SK-N-SH (cell line): Measurements from ENCODE around the gene FRY. TPM values are rescaled to one million over a fixed set of nuclear protein-coding genes. Genes with fewer than 3 reads are reported as not detected.

Experiments used
- CTCF ChIA-PET: fragments of 300-600, 350-600 bp; formaldehyde crosslinking; extraction: SDS; loops from one replicate; lab custom pipeline; 2021; lab: Yijun Ruan, JAX
- POLR2A ChIA-PET: fragments of 350-600 bp; sonication (Branson Sonifier 250); formaldehyde crosslinking; extraction: SDS; loops from one replicate; lab custom pipeline; 2020; ENCODE audit warnings: antibody characterized with exemption, inconsistent platforms; lab: Yijun Ruan, JAX
- DNase-seq: peaks from one replicate; pipeline ENCODE4 v3.0.0; 2012
- H2AFZ ChIP-seq: fragments of 200-600 bp; sonication (generic); 2 replicates; pipeline ENCODE4 v1.8.1; 2016; ENCODE audit warnings: antibody characterized with exemption, mild to moderate bottlenecking, low read depth
- H3F3A ChIP-seq: fragments of 200-600 bp; sonication (generic); replicated peaks from 2 replicates; pipeline ENCODE3; 2016; ENCODE audit warnings: antibody characterized with exemption, mild to moderate bottlenecking; ENCODE audit not compliant: insufficient read depth
- H3K27ac ChIP-seq, 2 experiments: fragments of 200-500 bp in 1 of 2; fragments of 200-600 bp in 1 of 2; sonication (Bioruptor generic) in 1 of 2; sonication (generic), shearing (Covaris generic) in 1 of 2; 2 replicates each; pipeline versions ENCODE4 v1.5.1 to v1.6.1; 2014 to 2016; ENCODE audit warnings: low read depth in 2 of 2, inconsistent platforms in 1 of 2, low read length in 1 of 2, mild to moderate bottlenecking in 1 of 2, mixed read lengths in 1 of 2
- H3K27me3 ChIP-seq: fragments of 200-600 bp; sonication (generic), shearing (Covaris generic); 2 replicates; pipeline ENCODE4 v1.6.1; 2016; ENCODE audit warnings: mixed run types; ENCODE audit not compliant: insufficient read depth
- H3K36me3 ChIP-seq, 2 experiments: fragments of 200-500 bp in 1 of 2; fragments of 200-600 bp in 1 of 2; sonication (Bioruptor generic) in 1 of 2; sonication (generic) in 1 of 2; replicated peaks in 1 of 2; 2 replicates each; pipeline versions ENCODE3 to v1.5.1; 2014 to 2016; ENCODE audit warnings: low read length in 1 of 2, mild to moderate bottlenecking in 1 of 2; ENCODE audit not compliant: insufficient read depth in 2 of 2, control insufficient read depth in 1 of 2
- H3K4me1 ChIP-seq, 2 experiments: fragments of 200-500 bp in 1 of 2; fragments of 200-600 bp in 1 of 2; sonication (Bioruptor generic) in 1 of 2; sonication (generic), shearing (Covaris generic) in 1 of 2; 2 replicates each; pipeline versions ENCODE4 v1.5.1 to v1.6.1; 2014 to 2016; ENCODE audit warnings: low read depth in 1 of 2, low read length in 1 of 2, mixed run types in 1 of 2; ENCODE audit not compliant: insufficient read depth in 2 of 2, control insufficient read depth in 1 of 2
- H3K4me2 ChIP-seq: fragments of 200-600 bp; sonication (generic), shearing (Covaris generic); 2 replicates; pipeline ENCODE4 v1.6.1; 2017; ENCODE audit warnings: mixed run types
- H3K4me3 ChIP-seq, 2 experiments: fragments of 200-500 bp in 1 of 2; fragments of 200-600 bp in 1 of 2; sonication (Bioruptor generic) in 1 of 2; sonication (generic), shearing (Covaris generic) in 1 of 2; 2 replicates each; pipeline versions ENCODE4 v1.5.1 to v1.8.1; 2014 to 2016; ENCODE audit warnings: low read depth in 2 of 2, inconsistent platforms in 1 of 2, low read length in 1 of 2, mild to moderate bottlenecking in 1 of 2, mixed read lengths in 1 of 2, moderate library complexity in 1 of 2
- H3K79me2 ChIP-seq: fragments of 200-600 bp; sonication (generic); 2 replicates; pipeline ENCODE4 v1.8.1; 2017; ENCODE audit warnings: mild to moderate bottlenecking; ENCODE audit not compliant: insufficient read depth
- H3K9ac ChIP-seq: fragments of 200-600 bp; sonication (generic); 2 replicates; pipeline ENCODE4 v1.6.1; 2017; ENCODE audit warnings: mixed run types
- H3K9me2 ChIP-seq: fragments of 200-600 bp; sonication (generic); 2 replicates; pipeline ENCODE4 v1.6.1; 2017; ENCODE audit warnings: mixed run types
- H3K9me3 ChIP-seq: fragments of 200-600 bp; sonication (generic); 2 replicates; pipeline ENCODE4 v1.6.1; 2017; ENCODE audit warnings: mixed run types, mild to moderate bottlenecking, moderate library complexity
- H4K20me1 ChIP-seq: fragments of 200-600 bp; sonication (generic); 2 replicates; pipeline ENCODE4 v1.6.1; 2017; ENCODE audit warnings: mild to moderate bottlenecking, mixed run types; ENCODE audit not compliant: insufficient read depth
- CTCF ChIP-seq: fragments of 200-600 bp; sonication (generic); IDR thresholded peaks from 2 replicates; pipeline ENCODE4 v1.6.1; 2017; ENCODE audit warnings: antibody characterized with exemption, mild to moderate bottlenecking, moderate library complexity
- GATA2 ChIP-seq: sonication (generic); formaldehyde crosslinking; IDR thresholded peaks from 2 replicates; pipeline ENCODE4 v1.5.0; 2020; ENCODE audit warnings: mild to moderate bottlenecking, missing genetic modification reagents
- MAX ChIP-seq: IDR thresholded peaks from 2 replicates; pipeline ENCODE4 v1.4.0; 2012; ENCODE audit warnings: low read depth
- POLR2AphosphoS5 ChIP-seq: IDR thresholded peaks from 2 replicates; pipeline ENCODE4 v1.6.1; 2012; ENCODE audit warnings: low read depth, low read length
- RCOR1 ChIP-seq: fragments of 150-350 bp; IDR thresholded peaks from 2 replicates; pipeline ENCODE4 v1.6.1; 2017; ENCODE audit warnings: antibody characterized with exemption, low read length
- REST ChIP-seq: IDR thresholded peaks from 2 replicates; pipeline ENCODE4 v1.6.1; 2012; ENCODE audit warnings: mild to moderate bottlenecking, low read depth, low read length, moderate library complexity
- SIN3A ChIP-seq: IDR thresholded peaks from 2 replicates; pipeline ENCODE4 v1.6.1; 2012; ENCODE audit warnings: low read depth, mild to moderate bottlenecking, low read length, moderate library complexity, borderline replicate concordance
- SMC3 ChIP-seq: IDR thresholded peaks from 2 replicates; pipeline ENCODE4 v1.6.1; 2012; ENCODE audit warnings: low read depth, low read length, improper control_type of control experiment
- ZBTB33 ChIP-seq: IDR thresholded peaks from 2 replicates; pipeline ENCODE4 v1.4.0; 2012; ENCODE audit warnings: low read depth, borderline replicate concordance
- WGBS: methylation state at CpG from one replicate; pipeline ENCODE4 v1.1.6; 2017; ENCODE audit warnings: low lambda C conversion rate; 5-methylcytosine and 5-hydroxymethylcytosine counted together
- polyA plus RNA-seq, 3 experiments: library from polyadenylated mRNA; depleted of rRNA; stranded (reverse); fragments of >200 nt; gene quantifications; 2 replicates each; pipeline ENCODE4 v1.2.3, GENCODE V29; 2012

The FRY gene
- polyA plus RNA-seq, 1 of the 3 experiments (the other 2 are of a cell fraction): 1.4 TPM

GRCh38 chr13:32086791-32087441 is 55.3 kb downstream of the FRY start:
- no peak for TF ChIP-seq RCOR1
- TF ChIP-seq, all 33 proteins: peak for 0
- H2AFZ ChIP-seq: no peak overlapping the region
- DNase-seq: no peak
- no peaks in the 10 kb centered on the region for H3K9me2 ChIP-seq
- POLR2A ChIA-PET: no interaction called here
- no peaks in the 10 kb centered on the region for H3K79me2 ChIP-seq
- no peak overlapping the region for H3K4me2 ChIP-seq
- no peaks in the 10 kb centered on the region for H3K4me1 ChIP-seq
- no peaks in the 10 kb centered on the region for H3K36me3 ChIP-seq
- CTCF ChIA-PET: interaction anchor here (1.2 kb wide), 1 partner anchor 78 kb away, joined by 3 read pairs; no protein-coding TSS in a partner anchor
- no peaks in the 10 kb centered on the region for H3K27me3 ChIP-seq
- no peak overlapping the region for H3K4me3 ChIP-seq
- WGBS: 90% methylated on average over 4 of the region's 4 CpGs
- no peak overlapping the region for H3K27ac ChIP-seq
- H3K9ac ChIP-seq: no peak overlapping the region
- H3K9me3 ChIP-seq: no peaks in the 10 kb centered on the region
- H4K20me1 ChIP-seq: no peaks in the 10 kb centered on the region
- H3F3A ChIP-seq: no peaks in the 10 kb centered on the region

- Histone ChIP-seq H3K79me2 (no peaks in the 10 kb centered on the region), H3K27me3 (no peaks in the 10 kb centered on the region), H3K4me3 (no peak overlapping the region), H3K4me2 (no peak overlapping the region), H2AFZ (no peak overlapping the region), H3K9me3 (no peaks in the 10 kb centered on the region)
- POLR2A ChIA-PET: no interaction called here
- TF ChIP-seq MAX (no peak), POLR2AphosphoS5 (no peak), SIN3A (no peak), ZBTB33 (no peak), SMC3 (no peak), CTCF (no peak), REST (no peak), GATA2 (CRISPR knock-in tag) (no peak)
- TF ChIP-seq, all 33 proteins: peak for 0
- Histone ChIP-seq H3F3A (no peaks in the 10 kb centered on the region), H4K20me1 (no peaks in the 10 kb centered on the region), H3K9me2 (no peaks in the 10 kb centered on the region), H3K27ac (no peak overlapping the region), H3K4me1 (no peaks in the 10 kb centered on the region), H3K36me3 (no peaks in the 10 kb centered on the region), H3K9ac (no peak overlapping the region)
- WGBS: 79% methylated on average over 1 of the region's 1 CpG
- DNase-seq: no peak
- CTCF ChIA-PET: no interaction called here
Observed at GRCh38 chr13:32087955-32088747, 56.6 kb downstream of the FRY start.
